Skeletal muscle cell (primary cell): ENCODE data around the gene ZNF774.
"Not testable (repeated sequence)": the region's sequence is repeated elsewhere in the genome, so short reads cannot be mapped to it uniquely, and the experiment has no call there.

Experiments
- DNase-seq: peaks from one replicate; pipeline ENCODE4 v3.0.0-alpha.2; 2010; ENCODE audit warnings: low read depth
- H3K4me3 ChIP-seq: 2 replicates; pipeline ENCODE4 v1.5.1; 2011; ENCODE audit warnings: low read depth, mild to moderate bottlenecking, control low read depth, low read length, moderate library complexity

The ZNF774 gene

DNA sequence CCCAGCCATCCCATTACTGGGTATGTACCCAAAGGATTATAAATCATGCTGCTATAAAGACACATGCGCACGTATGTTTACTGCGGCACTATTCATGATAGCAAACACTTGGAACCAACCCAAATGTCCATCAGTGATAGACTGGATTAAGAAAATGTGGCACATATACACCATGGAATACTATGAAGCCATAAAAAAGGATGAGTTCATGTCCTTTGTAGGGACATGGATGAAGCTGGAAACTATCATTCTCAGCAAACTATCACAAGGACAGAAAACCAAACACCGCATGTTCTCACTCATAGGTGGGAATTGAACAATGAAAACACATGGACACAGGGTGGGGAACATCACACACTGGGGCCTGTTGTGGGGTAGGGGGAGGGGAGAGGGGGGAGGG is 58.2 kb downstream of the ZNF774 start:
- DNase-seq, H3K4me3 ChIP-seq: not testable (repeated sequence)

DNA sequence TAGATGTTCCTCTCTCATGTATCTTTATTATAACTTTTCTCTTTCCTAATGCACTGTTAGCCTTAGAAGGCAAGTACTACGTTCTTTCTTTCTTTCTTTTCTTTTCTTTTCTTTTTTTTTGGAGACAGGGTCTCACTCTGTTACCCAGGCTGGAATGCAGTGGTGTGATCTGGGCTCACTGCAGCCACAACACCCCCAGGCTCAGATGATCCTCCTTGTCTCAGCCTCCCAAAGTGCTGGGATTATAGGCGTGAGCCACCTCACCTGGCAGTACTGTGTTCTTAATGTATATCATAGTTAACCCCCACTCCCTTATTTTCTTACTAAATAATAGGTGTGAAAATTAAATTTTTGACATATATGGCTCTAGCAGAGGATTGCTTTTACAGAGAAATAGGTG is 59.1 kb downstream of the ZNF774 start:
- no peak for DNase-seq
- no peak overlapping the region for H3K4me3 ChIP-seq
